HepG2 (cell line): ENCODE results near the gene RPL26. TPM values are rescaled to one million over a fixed set of nuclear protein-coding genes. Genes with fewer than 3 reads are reported as not detected.

ENCODE experiments used
- CENPX ChIP-seq: sonication (generic); formaldehyde crosslinking; IDR thresholded peaks from 2 replicates; pipeline ENCODE4 v1.9.0; 2021; ENCODE audit warnings: mild to moderate bottlenecking, missing genetic modification reagents, moderate library complexity
- CREB1 ChIP-seq, 2 experiments: fragments of 450-650 bp in 1 of 2; IDR thresholded peaks; 2 replicates each; pipeline ENCODE4 v1.6.1; 2016 to 2017; ENCODE audit warnings: control low read depth in 1 of 2, mild to moderate bottlenecking in 1 of 2, missing compliant biosample characterization in 1 of 2, missing genetic modification characterization in 1 of 2
- DMAP1 ChIP-seq: IDR thresholded peaks from 2 replicates; pipeline ENCODE4 v1.6.1; 2016
- DRAP1 ChIP-seq: IDR thresholded peaks from 2 replicates; pipeline ENCODE4 v1.6.1; 2016; ENCODE audit warnings: missing genetic modification reagents, missing compliant biosample characterization
- HNRNPK ChIP-seq: fragments of 200-400 bp; formaldehyde crosslinking; IDR thresholded peaks from 2 replicates; pipeline ENCODE4 v1.6.1; 2018; ENCODE audit warnings: low read length, low read depth, moderate library complexity, mild to moderate bottlenecking; ENCODE audit not compliant: poor library complexity, severe bottlenecking
- JDP2 ChIP-seq: sonication (generic); formaldehyde crosslinking; IDR thresholded peaks from 2 replicates; pipeline ENCODE4 v1.8.1; 2022; ENCODE audit warnings: missing genetic modification reagents, borderline replicate concordance
- MYNN ChIP-seq: sonication (generic); formaldehyde crosslinking; IDR thresholded peaks from 2 replicates; pipeline ENCODE4 v1.4.0; 2020; ENCODE audit warnings: mild to moderate bottlenecking, low read depth, missing genetic modification reagents
- PRDM15 ChIP-seq: sonication (generic); formaldehyde crosslinking; IDR thresholded peaks from 2 replicates; pipeline ENCODE4 v1.4.0; 2020; ENCODE audit warnings: missing genetic modification reagents
- RFX1 ChIP-seq: fragments of 450-650 bp; IDR thresholded peaks from 2 replicates; pipeline ENCODE4 v1.6.1; 2017
- RFXAP ChIP-seq: sonication (generic); formaldehyde crosslinking; IDR thresholded peaks from 2 replicates; pipeline ENCODE4 v1.4.0; 2020; ENCODE audit warnings: missing genetic modification reagents, borderline replicate concordance
- SNRNP70 ChIP-seq: fragments of 200-400 bp; formaldehyde crosslinking; IDR thresholded peaks from 2 replicates; pipeline ENCODE4 v1.6.1; 2017; ENCODE audit warnings: mild to moderate bottlenecking, low read depth, low read length, moderate library complexity
- ZFP1 ChIP-seq: IDR thresholded peaks from 2 replicates; pipeline ENCODE4 v1.6.1; 2016
- ZNF253 ChIP-seq: sonication (generic); formaldehyde crosslinking; IDR thresholded peaks from 2 replicates; pipeline ENCODE4 v1.8.0; 2022; ENCODE audit warnings: mild to moderate bottlenecking, missing genetic modification reagents, borderline replicate concordance
- ZNF614 ChIP-seq: IDR thresholded peaks from 2 replicates; pipeline ENCODE4 v1.6.1; 2018; ENCODE audit warnings: missing biosample characterization, missing genetic modification reagents, inconsistent platforms, borderline replicate concordance
- ZNF883 ChIP-seq: sonication (generic); formaldehyde crosslinking; IDR thresholded peaks from 2 replicates; pipeline ENCODE4 v1.5.1; 2020; ENCODE audit warnings: mild to moderate bottlenecking, missing genetic modification reagents; ENCODE audit errors: not compliant biosample characterization
- ZZZ3 ChIP-seq: sonication (generic); formaldehyde crosslinking; IDR thresholded peaks from 2 replicates; pipeline ENCODE4 v1.4.0; 2020; ENCODE audit warnings: missing genetic modification reagents, mild to moderate bottlenecking, borderline replicate concordance
- polyA plus RNA-seq, 8 experiments: library from polyadenylated mRNA; depleted of rRNA in 3 of 8; stranded (reverse) in 7 of 8; unstranded in 1 of 8; fragments of >200 nt; fragmentation: Illumina TruSeq in 4 of 8; extraction: Trizol in 4 of 8; gene quantifications; 2 replicates each; pipeline versions ENCODE4 v1.2.1 to v1.2.3, GENCODE V29; 2011 to 2016; ENCODE audit warnings: low read depth in 4 of 8, missing spikeins in 1 of 8, mixed read lengths in 1 of 8; ENCODE audit not compliant: insufficient read depth in 1 of 8
- total RNA-seq, 5 experiments: library from RNA; depleted of rRNA; stranded (reverse); fragments of >200 nt; fragmentation: Illumina TruSeq; extraction: Trizol; gene quantifications; 2 replicates each; pipeline ENCODE4 v1.2.3, GENCODE V29; 2016; ENCODE audit warnings: low read depth in 1 of 5
- TF ChIP-seq, protein P1 (sequence below): sonication (generic); formaldehyde crosslinking; IDR thresholded peaks from 2 replicates; pipeline ENCODE4 v1.4.0; 2020; ENCODE audit warnings: low read depth, mild to moderate bottlenecking, missing genetic modification reagents
- TF ChIP-seq, protein P2 (sequence below): sonication (generic); formaldehyde crosslinking; IDR thresholded peaks from 2 replicates; pipeline ENCODE4 v1.5.0; 2020; ENCODE audit warnings: mild to moderate bottlenecking, missing genetic modification reagents
- TF ChIP-seq, protein P3 (sequence below): fragments of 450-650 bp; IDR thresholded peaks from 2 replicates; pipeline ENCODE4 v1.6.1; 2017

The RPL26 gene
- total and polyA plus RNA-seq, 2 of the 13 experiments (the other 11 are each of a cell fraction or from before 2014, with no cell fraction given), result 2,817 to 3,529 TPM

DNA sequence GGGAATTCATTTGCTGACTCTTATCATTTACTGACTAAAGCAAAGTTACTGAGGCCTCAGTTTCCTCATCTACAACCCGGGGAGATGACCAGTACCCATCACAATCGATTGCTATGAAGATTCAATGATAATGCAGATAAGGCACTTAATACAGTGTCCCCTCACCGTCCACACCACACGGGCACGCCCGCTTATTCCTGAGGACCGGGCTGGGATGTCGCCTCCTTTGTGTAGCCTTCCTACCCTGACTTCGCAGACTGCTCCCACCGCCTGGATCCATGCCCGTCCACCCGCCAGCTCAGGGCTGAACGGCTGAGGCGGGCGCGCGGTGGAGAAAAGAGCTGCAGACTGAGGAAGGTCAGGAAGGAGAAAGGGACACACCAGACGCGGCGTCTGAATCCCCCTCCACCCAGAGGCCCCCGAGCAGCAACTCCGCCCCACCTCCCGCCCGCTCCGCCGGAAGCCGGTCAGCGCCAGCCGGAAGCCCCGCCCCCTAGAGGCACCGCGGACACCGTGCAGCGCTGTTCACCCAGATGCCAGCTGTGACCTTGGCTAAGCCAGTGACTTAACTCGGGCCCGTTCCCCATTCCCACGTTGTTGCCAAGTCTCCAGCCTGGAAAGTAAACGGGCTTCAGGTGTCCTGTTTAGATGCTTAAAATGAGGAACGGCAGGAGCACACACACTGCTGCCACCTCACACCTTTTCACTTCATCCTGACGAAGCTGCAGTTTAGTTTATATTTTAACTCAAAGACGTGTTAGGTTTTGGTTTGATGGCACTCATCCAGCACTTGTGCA is 6.5 kb downstream of the RPL26 start, which contains the start of gene KRABD2 (continued):
- TF ChIP-seq CREB1 (IDR thresholded peaks at IDR 0.05) (no peak), CREB1 (CRISPR knock-in tag; IDR thresholded peaks at IDR 0.05) (no peak), PRDM15 (CRISPR knock-in tag) (no peak), DMAP1 (CRISPR knock-in tag) (peak; percentile 63; the same call in 1 of the 2 replicates), ZNF614 (CRISPR knock-in tag) (0 out of 2 replicates have a peak, but pooled peaks have one; percentile 65), RFX1 (no peak), MYNN (no peak), ZZZ3 (CRISPR knock-in tag) (no peak), RFXAP (peak; percentile 79), ZNF883 (CRISPR knock-in tag) (peak; percentile 93), JDP2 (CRISPR knock-in tag) (no peak), CENPX (no peak), SNRNP70 (no peak), DRAP1 (CRISPR knock-in tag) (peak; percentile 62), ZNF253 (0 out of 2 replicates have a peak, but pooled peaks have one; percentile 49), HNRNPK (peak; percentile 47), ZFP1 (0 out of 2 replicates have a peak, but pooled peaks have one; percentile 44)
- TF ChIP-seq, protein P1, sequence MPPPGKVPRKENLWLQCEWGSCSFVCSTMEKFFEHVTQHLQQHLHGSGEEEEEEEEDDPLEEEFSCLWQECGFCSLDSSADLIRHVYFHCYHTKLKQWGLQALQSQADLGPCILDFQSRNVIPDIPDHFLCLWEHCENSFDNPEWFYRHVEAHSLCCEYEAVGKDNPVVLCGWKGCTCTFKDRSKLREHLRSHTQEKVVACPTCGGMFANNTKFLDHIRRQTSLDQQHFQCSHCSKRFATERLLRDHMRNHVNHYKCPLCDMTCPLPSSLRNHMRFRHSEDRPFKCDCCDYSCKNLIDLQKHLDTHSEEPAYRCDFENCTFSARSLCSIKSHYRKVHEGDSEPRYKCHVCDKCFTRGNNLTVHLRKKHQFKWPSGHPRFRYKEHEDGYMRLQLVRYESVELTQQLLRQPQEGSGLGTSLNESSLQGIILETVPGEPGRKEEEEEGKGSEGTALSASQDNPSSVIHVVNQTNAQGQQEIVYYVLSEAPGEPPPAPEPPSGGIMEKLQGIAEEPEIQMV (CRISPR knock-in tag), result no peak; the same call in 1 of the 2 replicates
- TF ChIP-seq, protein P2, sequence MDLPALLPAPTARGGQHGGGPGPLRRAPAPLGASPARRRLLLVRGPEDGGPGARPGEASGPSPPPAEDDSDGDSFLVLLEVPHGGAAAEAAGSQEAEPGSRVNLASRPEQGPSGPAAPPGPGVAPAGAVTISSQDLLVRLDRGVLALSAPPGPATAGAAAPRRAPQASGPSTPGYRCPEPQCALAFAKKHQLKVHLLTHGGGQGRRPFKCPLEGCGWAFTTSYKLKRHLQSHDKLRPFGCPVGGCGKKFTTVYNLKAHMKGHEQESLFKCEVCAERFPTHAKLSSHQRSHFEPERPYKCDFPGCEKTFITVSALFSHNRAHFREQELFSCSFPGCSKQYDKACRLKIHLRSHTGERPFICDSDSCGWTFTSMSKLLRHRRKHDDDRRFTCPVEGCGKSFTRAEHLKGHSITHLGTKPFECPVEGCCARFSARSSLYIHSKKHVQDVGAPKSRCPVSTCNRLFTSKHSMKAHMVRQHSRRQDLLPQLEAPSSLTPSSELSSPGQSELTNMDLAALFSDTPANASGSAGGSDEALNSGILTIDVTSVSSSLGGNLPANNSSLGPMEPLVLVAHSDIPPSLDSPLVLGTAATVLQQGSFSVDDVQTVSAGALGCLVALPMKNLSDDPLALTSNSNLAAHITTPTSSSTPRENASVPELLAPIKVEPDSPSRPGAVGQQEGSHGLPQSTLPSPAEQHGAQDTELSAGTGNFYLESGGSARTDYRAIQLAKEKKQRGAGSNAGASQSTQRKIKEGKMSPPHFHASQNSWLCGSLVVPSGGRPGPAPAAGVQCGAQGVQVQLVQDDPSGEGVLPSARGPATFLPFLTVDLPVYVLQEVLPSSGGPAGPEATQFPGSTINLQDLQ (CRISPR knock-in tag), result no peak
- TF ChIP-seq, protein P3, sequence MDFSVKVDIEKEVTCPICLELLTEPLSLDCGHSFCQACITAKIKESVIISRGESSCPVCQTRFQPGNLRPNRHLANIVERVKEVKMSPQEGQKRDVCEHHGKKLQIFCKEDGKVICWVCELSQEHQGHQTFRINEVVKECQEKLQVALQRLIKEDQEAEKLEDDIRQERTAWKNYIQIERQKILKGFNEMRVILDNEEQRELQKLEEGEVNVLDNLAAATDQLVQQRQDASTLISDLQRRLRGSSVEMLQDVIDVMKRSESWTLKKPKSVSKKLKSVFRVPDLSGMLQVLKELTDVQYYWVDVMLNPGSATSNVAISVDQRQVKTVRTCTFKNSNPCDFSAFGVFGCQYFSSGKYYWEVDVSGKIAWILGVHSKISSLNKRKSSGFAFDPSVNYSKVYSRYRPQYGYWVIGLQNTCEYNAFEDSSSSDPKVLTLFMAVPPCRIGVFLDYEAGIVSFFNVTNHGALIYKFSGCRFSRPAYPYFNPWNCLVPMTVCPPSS, result no peak
